Kidney (tissue), 14 donors: ENCODE measurements around the gene WNT7A. TPM values are rescaled to one million over a fixed set of nuclear protein-coding genes. Genes with fewer than 3 reads are reported as not detected.

Experiments used
- DNase-seq, 5 donors: peaks; one replicate each; pipeline ENCODE4 v3.0.0-alpha.2; 2013 to 2020
- FAIRE-seq: peaks from 2 replicates; lab custom pipeline; 2012; peaks lifted over from hg19 to GRCh38; lab: Jason Lieb, UNC
- H3K27ac ChIP-seq, 2 donors: one replicate each; pipeline ENCODE4 v1.7.0; 2013; ENCODE audit warnings: low read depth in 2 of 2, low read length in 2 of 2, inconsistent platforms in 1 of 2
- H3K27me3 ChIP-seq: one replicate; pipeline ENCODE4 v1.7.1; 2013; ENCODE audit warnings: low read length, inconsistent platforms; ENCODE audit not compliant: control insufficient read depth, insufficient read depth
- H3K36me3 ChIP-seq, 3 donors: one replicate each; pipeline versions ENCODE4 v1.7.0 to v1.7.1; 2013; ENCODE audit warnings: low read length in 3 of 3, control low read depth in 1 of 3, inconsistent platforms in 1 of 3; ENCODE audit not compliant: insufficient read depth in 3 of 3, control insufficient read depth in 2 of 3
- H3K4me1 ChIP-seq, 3 donors: one replicate each; pipeline versions ENCODE4 v1.7.0 to v1.7.1; 2013; ENCODE audit warnings: low read length in 3 of 3, inconsistent platforms in 1 of 3, low read depth in 1 of 3; ENCODE audit not compliant: control insufficient read depth in 2 of 3, insufficient read depth in 2 of 3
- H3K4me3 ChIP-seq, 3 donors: one replicate each; pipeline versions ENCODE4 v1.7.0 to v1.8.1; 2013; ENCODE audit warnings: low read length in 3 of 3, control low read depth in 1 of 3, inconsistent platforms in 1 of 3
- H3K9ac ChIP-seq, 3 donors: one replicate each; pipeline versions ENCODE4 v1.7.0 to v1.7.1; 2013; ENCODE audit warnings: low read length in 3 of 3, control low read depth in 1 of 3, inconsistent platforms in 1 of 3
- H3K9me3 ChIP-seq, 3 donors: one replicate each; pipeline versions ENCODE4 v1.7.0 to v1.7.1; 2013; ENCODE audit warnings: low read length in 3 of 3, control low read depth in 1 of 3, inconsistent platforms in 1 of 3; ENCODE audit not compliant: control insufficient read depth in 2 of 3, insufficient read depth in 1 of 3
- CTCF ChIP-seq: IDR thresholded peaks from 3 replicates; pipeline ENCODE4 v1.5.1; 2012; ENCODE audit warnings: mild to moderate bottlenecking, moderate library complexity, borderline replicate concordance; ENCODE audit not compliant: insufficient read depth; ENCODE audit errors: extremely low read depth
- intact Hi-C: fragments of 100-400 bp; cut with DNase I; formaldehyde crosslinking; loops from one replicate; pipeline ENCODE4 v1.11.1; 2022
- polyA plus RNA-seq: library from polyadenylated mRNA; stranded (reverse); fragments of 350-450 nt; fragmentation: Illumina TruSeq; extraction: RNeasy Lipid Tissue Mini Kit (QIAGEN cat#74804); gene quantifications from one replicate; pipeline ENCODE4 v1.2.3, GENCODE V29; 2014; ENCODE audit warnings: low read depth, low replicate concordance; ENCODE audit not compliant: insufficient read depth
- total RNA-seq: library from RNA; stranded (reverse); fragmentation: NEBNext Ultra II Directional; extraction: Animal tissue kit (Norgen Biotek cat#: 25700); gene quantifications from one replicate; pipeline ENCODE4 v1.2.1, GENCODE V29; 2021
- donor health status: control.
- donor health status: control.
- donor health status: control.
- donor health status: control.
- donor health status: control.
- donor health status: DM: yes; HTN: yes; CAD: no.
- donor health status: Normal renal cell carcinoma (clear cell type).

The WNT7A gene
- total and polyA plus RNA-seq, 2 donors from 2014 or later: 0.13 to 3.3 TPM

DNA sequence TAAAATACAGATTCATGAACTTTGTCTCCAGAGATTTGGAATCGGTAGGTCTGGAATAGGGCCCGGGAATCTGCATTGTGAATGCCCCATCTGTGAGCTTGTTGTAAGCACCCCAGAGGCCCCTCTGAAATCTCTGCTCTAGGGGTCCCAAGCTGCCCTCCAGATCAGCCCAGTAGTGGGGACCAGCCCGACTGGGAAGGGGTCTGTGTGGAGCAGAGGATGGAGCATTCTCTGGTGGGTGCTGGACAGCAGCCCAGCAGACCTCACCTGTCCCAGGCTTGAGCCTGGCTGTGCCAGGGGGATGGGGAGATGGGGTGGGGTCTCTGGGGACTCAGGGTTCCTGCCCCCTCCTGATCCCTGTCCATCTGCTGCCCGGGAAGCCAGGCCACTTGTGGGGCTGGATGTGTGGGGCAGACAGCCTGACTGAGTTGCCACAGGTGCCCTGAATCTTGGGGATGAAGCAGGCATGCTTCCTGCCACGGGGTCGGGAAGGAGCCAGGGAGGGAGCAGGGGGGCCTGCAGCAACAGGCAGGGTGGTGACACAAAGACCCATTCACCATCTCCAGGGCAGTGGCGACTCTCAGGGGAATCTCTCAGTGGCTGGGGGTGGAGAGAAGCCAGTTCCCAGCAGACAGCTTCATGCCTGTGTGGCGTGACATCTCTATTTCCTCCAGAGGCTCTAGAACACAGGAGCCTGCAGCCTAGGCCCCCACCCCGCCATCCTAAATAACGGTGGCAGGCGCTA lies 99.3 kb downstream of the WNT7A start:
- TF ChIP-seq CTCF: no peak
- no peak overlapping the region for H3K4me3 ChIP-seq
- H3K36me3 ChIP-seq: no peaks in the 10 kb centered on the region
- intact Hi-C loops: no loop called here
- FAIRE-seq (no peak), DNase-seq (peak in 1 of 5 donors; percentile 15)
- no peaks in the 10 kb centered on the region for H3K4me1 ChIP-seq
- H3K27me3 ChIP-seq: no peaks in the 10 kb centered on the region
- no peaks in the 10 kb centered on the region for H3K9me3 ChIP-seq
- H3K27ac ChIP-seq: no peak overlapping the region
- H3K9ac ChIP-seq: no peak overlapping the region

GRCh38 chr3:13776253-13777050 lies 103.4 kb downstream of the WNT7A start:
- FAIRE-seq (no peak), DNase-seq (no peak)
- H3K4me1 ChIP-seq: no peaks in the 10 kb centered on the region
- H3K4me3 ChIP-seq: no peak overlapping the region
- no peak for TF ChIP-seq CTCF
- H3K9ac ChIP-seq: no peak overlapping the region
- no peaks in the 10 kb centered on the region for H3K9me3 ChIP-seq
- no peaks in the 10 kb centered on the region for H3K36me3 ChIP-seq
- intact Hi-C loops: no loop called here
- no peaks in the 10 kb centered on the region for H3K27me3 ChIP-seq
- no peak overlapping the region for H3K27ac ChIP-seq

DNA sequence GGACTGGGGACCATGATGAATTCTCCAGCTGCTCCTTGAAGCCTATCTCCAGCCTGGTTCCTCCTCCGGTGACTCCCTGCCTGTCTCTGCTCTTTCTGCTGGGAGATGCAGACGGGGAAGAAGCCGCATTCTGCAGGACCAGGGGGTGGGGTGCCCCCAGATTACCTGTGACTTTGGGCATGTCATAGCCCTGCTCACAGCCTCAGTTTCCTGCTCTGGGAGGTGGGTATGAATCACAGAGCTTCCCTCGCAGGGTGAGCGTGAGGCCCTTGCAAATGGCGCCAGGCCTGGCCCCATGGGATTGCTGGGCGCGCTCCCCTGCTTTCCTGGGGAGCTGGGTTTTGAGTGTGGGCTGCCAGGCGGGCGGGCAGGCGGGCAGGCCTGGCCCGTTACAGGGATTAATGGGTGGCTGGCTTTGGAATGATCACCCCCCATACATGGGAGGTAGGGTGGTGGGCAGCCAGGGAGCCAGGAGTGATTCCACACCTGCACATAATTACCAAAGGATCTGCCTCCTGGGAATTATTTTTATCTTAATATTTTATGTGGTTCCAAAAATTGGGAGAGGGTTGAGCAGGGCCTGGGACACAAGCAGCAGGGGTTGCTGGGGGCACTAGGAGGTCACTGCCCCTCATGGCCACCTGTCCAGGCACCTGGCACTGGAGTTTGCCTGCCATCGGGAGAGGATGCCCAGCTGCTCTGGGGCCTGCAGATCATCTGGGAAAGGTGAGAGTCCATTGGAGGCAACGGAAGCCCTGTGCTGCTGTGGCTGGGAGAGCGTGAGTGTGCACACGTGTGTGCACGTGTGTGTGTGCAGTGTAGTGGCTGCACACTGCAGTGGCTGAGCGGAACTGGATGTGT lies 106.8 kb downstream of the WNT7A start:
- FAIRE-seq (no peak), DNase-seq (no peak)
- Histone ChIP-seq H3K4me3 (no peak overlapping the region), H3K9me3 (no peaks in the 10 kb centered on the region), H3K27me3 (no peaks in the 10 kb centered on the region), H3K27ac (no peak overlapping the region), H3K36me3 (no peaks in the 10 kb centered on the region), H3K9ac (no peak overlapping the region), H3K4me1 (no peaks in the 10 kb centered on the region)
- intact Hi-C loops: no loop called here
- TF ChIP-seq CTCF: no peak
